Activated T-cell treated with anti-CD3 and anti-CD28 coated beads for 24 hours (primary cell): ENCODE measurements around the gene UNC13B.

ENCODE experiments used
- DNase-seq: peaks from one replicate; pipeline ENCODE4 v3.0.0-alpha.2; 2020; ENCODE audit warnings: low read depth

Gene UNC13B

DNA sequence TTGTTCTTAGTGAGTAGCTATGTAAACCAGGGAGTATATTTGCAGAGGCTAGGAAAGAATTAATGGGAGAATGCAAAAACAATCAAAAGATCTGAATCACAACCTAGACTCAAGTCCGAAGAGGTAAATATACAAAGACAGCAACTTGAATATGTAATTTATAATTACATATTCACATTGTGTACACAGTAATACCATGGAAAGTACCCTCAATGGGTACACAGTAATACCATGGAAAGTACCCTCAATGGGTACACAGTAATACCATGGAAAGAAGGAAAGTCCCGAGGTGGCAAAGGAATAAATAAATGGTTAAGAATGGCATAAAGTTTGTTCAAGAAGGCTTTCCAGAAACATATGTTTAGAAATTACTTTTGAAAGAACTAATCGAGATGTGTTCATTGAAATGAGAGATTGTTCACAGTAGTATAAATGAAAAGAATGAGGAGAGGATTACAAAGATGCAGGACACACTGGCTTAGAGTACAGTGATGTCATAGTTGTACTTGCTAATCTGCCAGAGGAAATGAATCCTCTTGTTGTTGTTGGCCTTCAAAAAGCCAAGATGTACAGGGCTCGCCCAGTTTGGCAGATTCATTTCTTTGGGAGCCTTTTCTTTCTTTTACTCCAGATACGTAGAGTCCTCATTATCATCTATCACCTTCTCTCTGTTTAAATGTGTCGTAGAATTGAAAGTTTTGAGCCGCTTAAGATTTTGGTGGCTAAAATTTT, 116.0 kb downstream of the UNC13B start:
- no peak for DNase-seq

- no peak for DNase-seq
These were observed 118.1 kb downstream of the UNC13B start for GRCh38 chr9:35279946-35280345.

GRCh38 chr9:35280399-35280798, 118.6 kb downstream of the UNC13B start:
- no peak for DNase-seq

DNA sequence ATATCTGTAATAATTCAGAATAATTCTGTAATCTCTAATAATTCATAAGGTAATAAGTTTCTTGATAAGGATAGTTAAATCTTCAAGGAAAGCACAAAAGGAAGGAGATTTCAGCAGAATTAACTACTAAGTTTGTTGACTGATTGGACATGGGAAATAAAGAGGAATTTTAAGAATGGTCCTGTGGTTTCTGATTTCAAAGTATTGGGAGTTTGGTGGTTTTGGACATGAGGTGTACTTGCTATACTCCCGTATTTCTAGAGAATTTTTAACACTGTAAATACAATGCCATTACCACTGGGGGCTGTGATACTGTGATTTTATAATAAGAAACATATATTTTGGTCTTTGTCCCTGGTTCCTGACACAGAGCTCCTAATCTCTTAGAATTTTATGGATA, 123.9 kb downstream of the UNC13B start:
- no peak for DNase-seq

DNA sequence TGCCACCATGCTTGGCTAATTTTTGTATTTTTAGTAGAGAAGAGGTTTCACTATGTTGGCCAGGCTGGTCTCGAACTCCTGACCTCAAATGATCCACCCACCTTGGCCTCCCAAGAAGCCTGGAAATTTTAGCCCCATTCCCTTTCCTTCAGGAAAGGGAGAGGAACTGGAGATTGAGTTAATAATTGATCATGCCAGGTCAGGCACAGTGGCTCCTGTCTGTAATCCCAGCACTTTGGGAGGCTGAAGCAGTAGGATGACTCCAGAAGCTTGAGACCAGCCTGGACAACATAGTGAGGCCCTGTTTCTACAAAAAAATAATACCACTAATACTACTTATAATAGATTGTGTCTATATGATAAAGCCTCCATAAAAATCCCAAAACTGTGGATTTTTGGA, 124.6 kb downstream of the UNC13B start:
- DNase-seq: no peak

DNA sequence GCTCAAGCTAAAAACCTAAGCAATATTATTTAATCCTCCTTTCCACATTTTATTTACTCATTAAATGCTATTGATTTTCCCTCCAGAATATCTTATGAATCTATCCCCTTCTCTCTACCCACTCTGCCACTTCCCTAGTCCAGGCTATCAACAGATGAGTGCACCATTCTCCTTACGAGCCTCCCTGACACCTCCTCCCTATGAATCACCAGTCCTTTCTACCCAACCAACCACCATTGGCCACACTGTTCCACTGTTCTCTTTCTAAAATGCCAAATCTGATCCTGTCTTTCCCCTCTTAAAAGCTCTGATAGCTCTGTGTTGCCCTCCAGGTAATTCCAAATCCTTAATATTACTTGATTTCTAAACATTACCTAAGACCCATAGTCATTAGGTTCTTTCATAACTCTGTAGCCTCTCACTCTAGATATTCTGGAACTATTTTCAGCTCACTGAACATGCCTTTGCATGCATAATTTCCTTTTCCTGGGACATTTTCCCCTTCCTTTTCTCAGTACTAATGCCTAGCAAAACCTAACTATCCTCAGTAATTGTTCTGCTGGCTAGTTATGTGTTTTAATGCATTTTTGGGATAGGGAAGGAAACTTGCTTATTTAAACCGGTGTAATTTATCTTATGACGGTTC, 126.3 kb downstream of the UNC13B start:
- no peak for DNase-seq

DNA sequence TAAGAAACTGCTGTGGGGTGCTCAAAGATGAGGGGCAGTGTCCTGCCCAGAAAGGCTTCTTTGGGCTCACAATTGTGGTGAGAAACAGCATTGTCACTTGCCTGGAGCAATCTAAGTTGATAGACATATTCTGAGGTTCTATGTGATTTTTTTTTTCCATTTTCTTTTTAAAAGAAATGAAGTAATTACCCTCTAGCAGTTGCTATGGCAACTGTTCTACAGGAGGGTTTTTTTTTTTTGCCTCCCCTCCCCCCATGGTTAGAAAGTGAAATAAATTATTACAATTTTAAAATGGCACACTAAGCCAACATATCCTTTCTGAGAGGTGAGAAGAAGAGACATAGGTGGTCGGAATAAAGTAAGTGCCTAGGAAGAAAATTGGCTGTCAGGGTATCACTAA, 127.0 kb downstream of the UNC13B start:
- no peak for DNase-seq

DNA sequence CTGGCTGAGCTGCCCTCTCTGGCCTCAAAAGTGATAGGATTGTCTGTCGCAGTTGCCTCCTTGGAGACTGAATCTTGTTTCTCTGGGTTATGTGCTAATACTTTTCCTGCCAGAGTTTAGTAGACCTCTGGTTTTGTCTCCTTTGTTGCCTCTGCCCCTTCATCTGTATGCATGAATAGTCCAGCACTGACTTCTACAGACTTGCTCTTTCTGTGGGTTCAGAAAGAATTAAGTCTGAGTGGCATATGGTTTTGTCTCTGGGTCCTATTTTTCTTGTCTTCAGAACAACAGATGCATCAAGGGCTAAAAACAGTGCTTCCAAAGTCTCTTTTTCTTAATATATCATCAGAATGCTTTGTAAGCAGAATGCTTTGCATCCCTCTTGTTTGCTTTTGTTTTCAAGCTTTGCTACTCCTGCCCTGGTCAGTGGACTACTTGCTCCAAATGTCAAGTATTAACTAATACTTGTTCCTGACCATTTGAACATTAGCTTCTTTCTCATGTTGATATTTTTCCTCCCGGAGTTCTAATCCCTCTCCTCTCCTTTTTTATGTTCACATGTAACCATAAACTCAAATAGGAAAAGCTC, 131.7 kb downstream of the UNC13B start:
- DNase-seq: no peak

GRCh38 chr9:35294066-35294465, 132.3 kb downstream of the UNC13B start:
- DNase-seq: no peak

- DNase-seq: no peak
These were observed 132.7 kb downstream of the UNC13B start for GRCh38 chr9:35294556-35294955.

DNA sequence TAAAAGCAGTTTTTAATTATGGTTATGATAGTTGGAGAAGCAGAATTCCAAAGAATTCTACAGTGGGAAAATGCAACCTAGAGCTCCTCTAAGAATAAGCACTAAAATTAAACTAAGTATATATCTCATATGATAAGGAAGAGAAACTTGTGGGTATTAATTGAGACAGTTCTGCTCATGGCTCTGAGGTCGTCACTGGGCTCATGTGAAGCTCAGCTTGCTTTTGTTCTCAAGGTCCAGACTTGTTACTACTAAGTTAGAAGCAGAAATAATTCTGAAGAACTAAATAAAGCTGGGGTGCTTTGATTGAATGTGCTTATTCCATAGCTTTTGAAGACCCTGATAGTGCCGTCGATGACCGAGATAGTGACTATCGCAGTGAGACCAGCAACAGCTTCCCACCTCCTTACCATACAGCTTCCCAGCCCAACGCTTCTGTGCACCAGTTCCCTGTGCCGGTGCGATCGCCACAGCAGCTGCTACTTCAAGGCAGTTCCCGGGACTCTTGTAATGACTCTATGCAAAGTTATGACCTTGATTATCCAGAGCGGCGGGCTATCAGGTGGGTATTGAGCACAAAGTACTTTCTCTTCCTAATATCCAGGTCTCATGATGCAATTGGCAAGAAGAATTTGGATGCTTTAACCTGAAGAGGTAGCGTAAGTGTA, 133.7 kb downstream of the UNC13B start:
- DNase-seq: no peak

- DNase-seq: no peak
These were observed 141.8 kb downstream of the UNC13B start for GRCh38 chr9:35303567-35303966.

DNA sequence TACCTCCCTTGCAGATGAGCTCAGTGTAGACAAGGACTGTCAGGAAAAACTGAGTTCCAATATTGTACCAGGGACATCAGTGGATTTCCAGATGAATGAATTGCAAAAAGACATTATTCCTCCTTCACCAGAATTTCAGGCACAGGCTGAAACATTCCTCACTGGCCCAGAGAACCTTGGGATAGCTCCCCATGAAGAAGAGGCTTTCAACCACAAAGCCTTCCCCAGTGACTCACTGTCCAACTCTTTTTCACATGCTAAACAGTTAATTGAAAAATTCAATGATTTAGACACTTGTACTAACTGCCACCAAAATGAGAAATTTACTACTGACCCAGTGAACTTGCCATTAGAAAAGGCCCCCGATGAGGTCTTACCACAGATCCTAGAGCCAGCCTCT, 144.5 kb downstream of the UNC13B start:
- no peak for DNase-seq

DNA sequence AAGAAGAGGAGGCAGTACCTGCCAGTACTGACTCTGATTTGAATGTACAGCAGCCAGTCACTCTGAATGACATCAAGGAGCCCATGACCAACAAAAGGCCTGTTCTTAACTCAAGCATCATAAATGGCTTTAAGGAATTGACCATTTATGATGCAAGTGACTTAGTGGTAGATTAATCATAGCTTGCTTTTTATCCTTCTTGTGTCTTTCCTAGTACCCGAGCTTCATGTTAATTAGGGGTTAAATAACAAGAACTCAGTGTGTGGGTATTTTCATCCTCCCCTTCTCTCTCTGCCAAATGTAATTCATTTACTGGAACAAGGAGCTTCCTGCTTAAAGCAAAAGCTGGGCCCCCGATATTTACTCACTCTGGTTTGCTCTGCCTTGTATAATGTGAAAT, 146.5 kb downstream of the UNC13B start:
- DNase-seq: no peak

GRCh38 chr9:35311891-35312639, 150.3 kb downstream of the UNC13B start:
- DNase-seq: no peak

GRCh38 chr9:35313460-35313859, 151.7 kb downstream of the UNC13B start:
- DNase-seq: no peak

DNA sequence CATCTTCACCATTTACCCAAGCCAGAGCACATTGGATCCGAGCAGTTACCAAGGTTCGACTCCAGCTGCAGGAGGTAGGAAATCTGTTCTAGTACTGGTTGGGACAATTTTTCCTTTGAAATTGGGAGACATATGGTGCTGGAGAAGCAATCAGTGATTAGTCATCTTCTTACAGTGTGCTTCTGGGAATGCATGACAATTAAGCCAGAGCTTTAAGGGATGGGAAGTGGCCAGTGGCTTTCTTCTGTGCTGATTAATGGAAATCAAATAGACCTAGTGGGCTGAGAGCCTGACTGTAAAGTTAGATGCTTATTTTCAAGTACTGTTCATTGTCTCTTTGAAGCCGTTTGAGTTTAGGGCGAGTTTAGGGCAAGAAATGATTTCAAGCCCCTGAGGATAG, 152.1 kb downstream of the UNC13B start:
- no peak for DNase-seq

DNA sequence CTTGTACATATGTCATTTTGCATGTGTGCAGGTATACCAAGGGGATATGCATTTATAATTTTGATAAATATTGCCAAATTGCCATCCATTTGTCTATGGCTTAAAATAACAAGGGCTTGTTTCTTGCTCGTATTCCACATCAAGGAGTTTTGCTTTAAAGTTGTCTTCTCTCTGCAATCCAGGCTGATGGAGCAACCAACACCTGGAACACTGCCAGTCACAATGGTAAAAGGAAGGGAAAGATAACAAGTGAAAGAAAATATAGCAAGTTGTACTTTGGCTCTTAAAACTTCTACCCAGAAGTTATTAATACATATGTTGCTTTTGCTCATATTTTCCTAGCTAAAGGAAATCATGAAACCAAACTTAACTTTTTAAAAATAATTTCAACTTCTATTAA, 156.9 kb downstream of the UNC13B start:
- DNase-seq: no peak

GRCh38 chr9:35322075-35322885, 160.5 kb downstream of the UNC13B start:
- DNase-seq: no peak

DNA sequence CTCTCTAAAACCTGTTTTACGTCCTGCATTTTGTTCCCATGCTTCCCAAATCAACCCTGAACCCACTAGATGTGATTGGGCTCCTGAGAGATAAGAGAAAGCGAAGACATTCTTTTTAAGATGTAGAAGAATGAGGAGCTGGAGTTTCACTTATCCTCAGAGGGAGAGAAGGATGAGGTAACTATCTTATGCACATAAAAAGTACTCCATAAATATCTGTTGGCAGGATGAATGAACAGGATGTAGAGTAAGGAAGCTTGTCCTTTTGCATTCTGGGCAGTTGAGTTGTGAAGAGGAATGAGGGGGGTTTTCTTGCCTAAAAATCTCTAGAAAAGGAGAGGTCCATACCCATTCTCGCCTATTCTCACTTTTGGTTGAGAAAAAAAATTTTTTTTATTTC, 163.2 kb downstream of the UNC13B start:
- DNase-seq: no peak

GRCh38 chr9:35333551-35333950, 171.7 kb downstream of the UNC13B start:
- no peak for DNase-seq
